NCI-H748 (cell line): Measurements from ENCODE around the gene TNRC18.
A peak's percentile ranks its signal among the peaks of the same experiment; 100 is the strongest.

Source experiments
- DNase-seq: peaks from one replicate; lab custom pipeline; 2025; ENCODE audit not compliant: unreplicated experiment; lab: John Stamatoyannopoulos, UW

Gene TNRC18

DNA sequence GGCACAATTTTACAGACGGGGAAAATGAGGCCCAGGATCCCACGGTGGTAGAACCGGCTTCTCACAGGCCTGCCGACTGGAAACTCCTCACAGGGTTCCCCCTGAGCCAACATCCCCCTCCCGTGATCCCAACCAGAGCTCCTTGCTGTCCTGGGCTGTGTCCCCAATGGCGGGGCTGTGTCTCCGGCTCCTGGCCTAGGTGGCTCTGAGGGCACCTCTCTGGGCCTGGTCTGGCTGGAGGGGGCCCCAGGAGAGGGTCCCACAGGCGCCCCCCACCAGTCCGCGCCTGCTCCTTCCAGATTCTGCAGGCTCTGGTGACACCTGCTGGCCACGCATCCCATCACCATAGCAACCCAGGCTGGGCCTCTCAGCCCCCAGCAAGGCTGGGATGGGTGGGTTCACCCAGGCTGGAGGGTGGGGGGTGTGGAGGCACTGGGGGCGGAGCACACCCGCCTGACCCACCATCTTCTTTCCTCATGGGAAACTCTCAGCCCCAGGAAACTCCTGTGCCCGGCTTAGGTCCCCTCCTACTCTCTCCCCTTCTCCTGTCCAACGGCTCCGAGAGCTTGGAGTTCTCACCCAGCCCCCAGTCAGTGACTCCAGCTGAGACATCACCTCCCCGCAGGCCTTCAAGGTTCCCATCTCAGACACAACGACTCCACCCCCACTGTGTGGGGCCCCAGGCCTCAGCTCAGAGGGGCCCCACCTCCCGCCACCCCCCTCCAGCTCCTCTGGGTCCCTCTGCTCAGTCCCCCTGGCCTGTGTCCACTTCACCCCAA is 27.1 kb upstream of the TNRC18 start:
- DNase-seq: peak; percentile 22

DNA sequence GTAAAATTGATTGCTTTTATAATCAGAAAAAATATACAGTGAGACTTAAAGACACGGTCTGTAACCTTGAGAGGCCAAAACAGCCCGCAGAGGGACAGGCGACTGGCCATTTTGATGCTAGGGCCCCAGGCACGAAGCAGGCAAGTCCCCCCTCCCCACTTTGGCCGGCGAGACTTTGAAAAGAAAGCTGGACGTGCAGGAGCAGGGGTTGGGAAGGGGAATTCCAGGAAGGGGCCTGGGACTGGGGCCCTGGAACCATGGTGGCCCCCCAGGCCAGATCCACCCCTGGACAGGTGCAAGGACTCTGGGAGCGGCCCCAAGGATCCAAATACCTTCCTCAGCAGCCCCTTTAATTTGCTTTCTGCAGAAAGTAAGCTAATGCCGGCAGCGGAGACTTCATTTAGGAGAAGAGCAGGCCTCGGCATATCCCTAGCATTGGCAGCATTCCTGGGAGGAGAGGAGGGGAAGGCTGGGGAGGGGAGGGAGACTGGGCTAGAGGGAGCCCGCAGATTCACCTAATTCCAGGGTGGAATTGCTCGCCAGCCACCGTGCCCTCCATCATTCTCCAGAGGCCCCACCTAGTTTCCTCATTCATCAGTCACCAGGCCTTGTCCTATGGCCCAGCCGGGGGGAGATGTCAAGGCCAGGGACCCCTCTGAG is 24.9 kb upstream of the TNRC18 start:
- no peak for DNase-seq

DNA sequence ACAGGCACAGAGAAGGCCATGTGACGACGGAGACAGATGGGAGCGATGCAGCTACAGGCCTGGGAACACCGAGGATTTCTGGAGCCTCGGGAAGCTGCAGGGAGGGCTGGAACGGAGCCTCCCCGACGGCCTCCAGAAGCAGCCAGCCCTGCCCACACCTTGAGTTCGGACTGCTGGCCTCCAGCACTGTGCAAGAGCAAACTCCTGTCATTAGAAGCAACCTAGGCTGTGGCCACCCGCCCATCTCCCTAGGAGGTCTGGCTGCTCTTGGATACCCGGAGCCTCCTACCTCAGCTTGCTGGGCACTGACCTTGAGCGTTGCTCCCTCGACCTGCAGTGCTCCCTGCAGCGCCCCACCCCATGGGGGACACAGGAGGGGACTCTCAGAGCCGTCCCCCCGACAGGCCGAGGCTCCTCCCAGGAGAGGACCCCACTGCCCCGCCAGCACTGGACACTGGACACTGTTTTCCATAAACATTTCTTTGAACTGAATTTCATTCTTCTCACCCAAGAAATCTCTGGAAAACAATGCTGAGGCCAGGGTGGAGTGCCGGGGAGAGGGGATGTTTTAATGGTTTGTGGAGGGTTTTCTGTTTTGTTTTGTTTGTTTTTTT is 22.5 kb upstream of the TNRC18 start:
- DNase-seq: no peak

DNA sequence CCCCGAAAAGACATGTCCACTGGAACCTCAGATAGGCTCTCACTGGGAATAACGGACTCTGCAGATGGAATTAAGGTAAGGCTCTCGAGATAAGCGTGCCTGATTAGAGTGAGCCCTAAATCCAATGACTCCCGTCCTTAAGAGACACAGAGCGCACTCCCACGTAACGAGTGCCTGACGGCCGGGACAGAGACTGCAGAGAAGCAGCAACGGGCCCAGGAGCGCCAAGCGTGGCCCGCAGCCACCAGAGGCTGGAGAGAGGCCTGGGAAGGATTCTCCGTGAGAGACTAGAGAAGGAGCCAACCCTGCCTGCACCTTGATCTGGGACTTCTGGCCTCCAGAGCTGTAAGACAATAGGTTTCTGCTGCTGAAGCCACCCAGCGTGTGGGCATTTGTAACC is 20.0 kb upstream of the TNRC18 start:
- DNase-seq: no peak

DNA sequence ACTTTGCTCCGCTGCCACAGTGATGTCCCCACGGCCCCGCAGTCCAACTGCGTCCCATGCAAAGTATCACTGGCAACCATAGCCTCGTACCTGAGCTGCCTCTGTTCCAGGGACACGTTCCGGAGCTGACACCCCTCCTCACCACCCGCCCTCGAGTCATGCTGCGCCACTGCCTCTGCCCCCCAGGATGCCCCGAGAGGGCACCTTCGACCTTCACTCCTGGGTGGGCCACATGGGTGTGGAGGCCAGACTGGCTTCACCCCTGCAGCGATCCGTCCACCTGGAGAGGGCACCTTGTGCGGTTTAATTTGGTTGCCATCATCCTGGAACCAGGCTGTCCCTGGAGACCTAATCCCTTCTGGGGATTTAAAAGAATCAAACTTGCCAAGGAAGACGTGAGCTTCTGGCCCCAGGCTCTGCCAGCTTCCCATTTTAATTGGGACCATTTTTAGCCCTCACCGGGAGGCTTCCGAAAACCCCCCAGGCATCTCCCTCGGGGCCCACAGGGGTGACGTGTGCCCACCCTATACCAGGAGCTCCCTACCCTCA is 19.2 kb upstream of the TNRC18 start:
- DNase-seq: no peak

DNA sequence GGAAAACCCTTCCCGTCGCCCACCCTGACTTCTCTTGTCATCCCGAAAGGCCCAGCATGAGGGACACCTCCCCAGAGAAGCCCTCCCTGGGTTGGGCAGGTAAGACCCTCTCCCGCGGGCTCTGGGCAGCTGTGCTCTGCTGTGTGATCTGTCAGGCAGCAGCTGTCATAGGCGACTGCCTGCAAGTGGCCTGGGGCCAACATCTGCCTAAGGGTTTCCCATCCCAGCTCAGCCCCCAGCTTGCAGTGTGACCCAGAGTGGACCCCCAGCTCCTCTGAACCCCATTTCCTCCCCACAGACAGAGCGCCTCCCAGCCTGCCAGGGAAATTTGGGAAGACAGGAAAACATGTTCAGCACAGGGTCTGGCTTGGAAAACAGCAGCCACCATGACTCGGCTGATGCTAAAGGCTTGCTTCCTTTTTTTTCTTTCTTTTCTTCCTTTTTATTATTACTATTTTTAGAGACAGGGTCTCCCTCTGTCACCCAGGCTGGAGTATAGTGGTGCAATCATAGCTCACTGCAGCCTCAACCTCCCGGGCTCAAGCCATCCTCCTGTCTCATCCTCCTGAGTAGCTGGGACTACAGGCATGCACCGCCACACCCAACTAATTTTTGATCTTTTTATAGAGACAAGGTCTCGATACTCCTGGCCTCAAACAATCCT is 18.3 kb upstream of the TNRC18 start:
- no peak for DNase-seq

DNA sequence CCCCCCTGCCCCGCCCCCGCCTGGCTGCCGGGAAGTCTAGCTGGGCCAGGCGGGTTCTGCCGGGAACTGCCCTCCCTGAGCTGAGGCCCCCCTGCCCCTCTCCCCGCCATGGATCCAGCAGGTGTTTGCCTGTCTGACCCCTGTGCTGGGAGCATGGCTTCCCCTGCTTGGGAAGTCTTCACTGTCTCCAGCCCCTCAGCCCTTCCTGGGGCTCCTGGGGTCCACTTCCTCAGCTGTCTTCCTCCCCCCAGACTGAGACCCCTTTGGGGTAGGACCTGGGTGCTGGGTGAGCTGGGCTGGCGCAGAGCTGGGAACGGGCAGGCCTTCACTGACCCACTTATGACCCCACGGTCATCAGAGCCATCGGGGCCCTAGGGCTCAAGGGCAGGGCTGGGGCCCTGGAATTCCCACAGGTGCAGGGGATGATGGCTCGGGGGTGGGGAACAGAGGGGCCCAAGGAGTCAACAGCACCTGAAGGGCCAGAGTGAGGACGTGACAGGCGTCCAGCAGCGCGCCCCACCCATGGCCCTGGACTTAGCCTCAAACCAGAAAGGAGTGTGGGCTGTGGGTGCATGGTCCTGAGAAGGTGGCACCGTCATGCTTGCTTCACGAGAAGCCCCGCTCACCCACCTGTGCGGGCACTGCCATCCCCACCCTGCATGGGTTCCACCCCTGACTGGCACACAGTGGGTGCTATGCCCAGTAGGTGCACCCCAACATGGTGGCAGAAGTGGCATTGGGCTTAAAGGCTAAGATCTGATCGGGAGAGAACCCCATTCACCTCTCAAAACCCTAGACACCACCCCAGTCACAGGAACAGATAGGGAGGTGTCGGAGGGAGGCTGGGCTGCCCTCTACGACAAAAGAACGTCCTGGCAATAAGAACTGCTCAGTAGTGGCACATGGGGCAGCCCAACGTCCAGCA is 16.2 kb upstream of the TNRC18 start:
- no peak for DNase-seq

DNA sequence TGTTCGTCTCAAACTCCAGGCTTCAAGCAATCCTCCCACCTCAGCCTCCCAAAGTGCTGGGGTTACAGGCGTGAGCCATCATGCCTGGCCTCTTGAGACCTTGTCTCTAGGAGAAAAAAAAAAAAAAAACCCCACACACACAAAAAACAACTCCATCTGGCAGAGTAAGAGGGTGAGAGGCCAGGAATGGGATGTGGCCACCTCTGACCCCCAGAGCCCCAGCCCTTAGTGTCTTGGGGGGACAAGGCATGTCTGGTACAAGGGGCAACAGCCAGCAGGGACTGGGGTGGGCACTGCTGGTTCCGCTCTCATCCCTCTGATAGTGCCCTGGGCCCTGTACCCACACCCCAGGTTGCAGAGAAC is 15.6 kb upstream of the TNRC18 start:
- no peak for DNase-seq

DNA sequence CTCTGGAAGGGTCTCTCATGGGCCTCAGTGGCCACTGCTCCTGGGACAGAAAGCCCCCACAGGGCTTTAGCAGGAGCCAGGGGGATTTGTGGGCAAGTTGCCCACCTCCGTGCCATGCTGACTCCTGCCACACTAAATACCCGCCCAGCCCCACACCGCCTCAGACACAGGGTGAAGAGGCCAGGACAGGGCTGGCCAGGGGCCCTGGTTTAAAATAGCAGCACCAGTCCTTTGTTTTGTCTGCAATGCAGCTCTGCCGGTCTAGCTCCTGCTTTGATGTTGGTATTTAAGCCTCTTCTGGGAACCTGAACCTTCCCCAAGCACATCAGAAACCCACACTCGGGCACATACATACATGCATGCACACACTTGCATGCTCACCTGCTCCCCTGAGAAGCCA is 14.4 kb upstream of the TNRC18 start:
- DNase-seq: no peak

DNA sequence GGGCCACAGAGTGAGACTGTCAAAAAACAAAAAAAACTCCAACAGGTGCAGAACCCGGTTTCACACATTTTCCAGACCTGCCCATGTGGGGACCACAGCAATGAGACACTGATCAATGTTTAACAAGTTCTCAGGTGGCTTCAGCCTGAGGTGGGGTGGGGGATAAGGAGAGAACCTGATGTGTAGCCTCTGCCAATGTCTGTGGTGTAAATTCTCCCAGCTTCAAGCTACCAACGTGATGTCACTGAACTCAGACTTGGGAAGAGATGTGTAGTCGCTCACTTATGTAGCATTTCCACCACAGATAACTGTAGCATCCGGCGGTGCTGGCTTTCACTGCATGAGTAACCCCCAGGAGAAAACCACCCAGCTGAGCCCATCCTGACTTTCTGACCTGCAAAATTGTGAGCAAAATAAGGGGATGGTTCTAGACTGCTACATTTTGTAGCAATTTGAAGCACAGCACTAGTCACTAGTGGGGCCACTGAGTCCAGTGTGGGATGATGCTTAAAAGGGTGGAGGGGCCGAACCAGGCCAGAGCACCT is 13.8 kb upstream of the TNRC18 start:
- DNase-seq: no peak

DNA sequence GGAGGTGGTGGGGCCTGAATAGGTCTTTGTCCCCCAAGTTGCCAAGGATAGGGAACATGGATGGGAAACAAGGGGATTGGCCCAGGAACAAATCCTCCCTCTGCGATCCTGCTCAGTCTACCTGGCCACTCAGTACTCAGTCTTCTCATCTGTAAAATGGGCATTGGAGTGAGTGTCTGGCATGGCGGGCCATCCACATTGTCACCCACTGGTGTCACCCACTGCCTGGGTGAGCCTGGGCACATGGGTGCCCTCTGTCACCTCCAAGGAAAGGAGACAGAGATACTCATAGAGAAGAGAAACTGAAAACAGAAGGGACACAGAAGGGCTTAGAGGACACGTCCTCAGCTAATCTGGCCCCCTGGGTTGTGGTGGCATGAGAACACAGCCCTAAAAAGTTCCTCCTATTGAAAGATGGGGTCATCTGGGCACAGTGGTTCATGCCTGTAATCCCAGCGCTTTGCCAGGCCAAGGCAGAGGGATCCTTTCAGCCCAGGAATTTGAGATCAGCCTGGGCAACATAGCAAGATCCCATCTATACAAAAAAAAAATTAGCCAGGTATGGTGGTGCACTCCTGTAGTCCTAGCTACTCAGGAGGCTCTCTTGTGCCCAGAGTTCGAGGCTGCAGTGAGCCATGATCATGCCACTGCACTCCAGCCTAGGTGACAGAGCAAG is 12.5 kb upstream of the TNRC18 start:
- DNase-seq: no peak

DNA sequence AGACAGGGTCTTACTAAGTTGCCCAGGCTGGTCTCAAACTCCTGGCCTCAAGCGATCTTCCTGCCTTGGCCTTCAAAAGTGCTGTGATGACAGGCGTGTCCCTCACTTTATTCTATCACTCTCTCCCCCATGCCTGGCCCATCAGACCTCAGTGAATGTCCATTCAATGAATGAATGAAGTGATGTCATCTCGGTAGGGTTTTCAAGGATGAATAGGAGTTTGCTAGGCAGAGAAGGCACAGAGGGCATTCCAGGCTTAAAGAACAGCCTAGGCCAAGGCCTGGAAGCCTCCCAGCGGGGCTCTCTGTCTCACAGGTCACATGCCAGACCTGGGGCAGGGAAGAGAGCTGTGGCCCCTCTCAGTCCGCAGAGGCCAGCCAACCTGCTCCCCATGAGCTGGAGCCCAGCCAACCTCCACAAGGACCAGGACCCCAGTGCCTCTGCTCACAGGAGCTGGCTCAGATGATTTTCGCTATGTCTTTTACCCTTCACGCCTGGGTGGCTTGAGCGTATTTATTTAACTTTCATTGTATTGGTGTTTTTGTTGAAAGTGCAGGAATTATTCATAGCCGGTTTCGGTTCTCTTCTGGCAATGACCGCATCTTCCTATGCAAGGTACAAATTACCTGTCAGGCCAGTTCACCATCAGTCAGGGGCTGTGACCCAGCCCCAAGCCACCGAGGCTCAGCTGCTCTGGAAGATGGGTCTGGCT is 11.8 kb upstream of the TNRC18 start:
- no peak for DNase-seq

DNA sequence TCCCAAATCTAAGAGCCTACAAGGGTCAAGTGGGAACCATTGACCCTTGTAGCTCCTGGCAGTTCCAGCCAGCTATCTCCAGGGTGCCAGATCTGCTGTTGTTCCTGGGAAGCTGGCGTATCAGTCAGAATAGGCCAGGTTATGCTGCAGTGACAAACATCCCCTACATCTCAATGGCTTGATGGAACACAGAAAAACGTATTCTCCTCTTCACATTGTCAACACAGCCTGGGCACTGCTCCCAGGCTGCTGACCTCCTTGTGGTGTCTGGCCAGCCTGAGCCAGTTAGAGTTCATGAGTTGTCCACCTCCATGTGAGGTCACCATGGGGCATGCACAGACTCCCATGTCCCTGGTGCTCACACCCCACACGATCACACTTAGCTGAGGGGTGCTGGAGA is 9.5 kb upstream of the TNRC18 start:
- no peak for DNase-seq

DNA sequence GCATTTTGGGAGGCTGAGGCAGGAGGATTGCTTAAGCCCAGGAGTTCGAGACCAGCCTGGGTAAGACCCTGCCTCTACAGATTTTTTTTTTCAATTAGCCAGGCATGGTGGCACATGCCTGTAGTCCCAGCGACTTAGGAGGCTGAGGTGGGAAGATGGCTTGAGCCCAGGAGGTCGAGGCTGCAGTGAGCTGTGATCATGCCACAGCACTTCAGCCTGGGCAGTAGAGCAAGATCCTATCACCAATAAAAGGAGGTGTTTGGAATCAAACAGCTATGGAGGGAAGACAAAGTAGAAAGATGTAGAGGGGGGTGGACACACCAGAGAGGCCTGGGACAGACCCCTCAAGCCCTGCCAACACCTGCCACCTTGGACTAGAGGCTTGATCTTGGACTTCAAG is 9.1 kb upstream of the TNRC18 start:
- DNase-seq: no peak

DNA sequence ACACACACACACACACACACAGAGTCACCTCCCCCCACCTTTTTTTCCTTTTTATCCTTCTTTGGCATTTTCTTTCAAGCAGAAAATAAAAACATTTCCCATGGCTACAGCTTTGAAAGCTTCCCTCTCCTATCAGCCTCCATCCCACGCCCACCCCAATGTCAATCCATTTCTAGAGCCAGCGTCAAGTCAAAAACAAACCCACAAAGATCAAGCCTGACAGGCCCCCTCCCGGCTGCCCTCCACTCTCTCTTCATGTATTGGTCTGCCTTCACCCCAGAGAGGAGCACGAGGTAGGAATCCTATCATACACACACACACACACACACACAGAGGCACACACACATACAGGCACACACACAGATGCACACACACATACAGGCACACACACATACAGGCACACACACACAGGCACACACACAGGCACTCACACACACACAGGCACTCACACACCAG is 8.0 kb upstream of the TNRC18 start:
- no peak for DNase-seq

DNA sequence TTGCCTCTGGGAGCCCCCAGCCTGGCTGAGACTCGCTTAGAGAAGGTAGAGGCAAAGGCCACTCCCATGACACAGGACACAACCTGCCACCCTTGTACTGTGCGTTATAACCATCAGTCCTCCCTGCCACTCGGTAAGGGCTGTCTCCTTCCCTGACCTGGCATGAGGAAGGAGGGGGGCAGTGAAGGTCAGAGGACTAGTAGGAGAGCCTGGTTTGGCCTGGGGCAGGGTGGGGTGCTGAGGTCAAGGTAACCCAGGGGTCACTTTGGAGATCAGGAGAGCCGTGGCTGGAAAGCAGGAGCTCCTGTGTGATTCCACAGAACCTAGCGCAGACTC is 6.9 kb upstream of the TNRC18 start:
- DNase-seq: no peak

DNA sequence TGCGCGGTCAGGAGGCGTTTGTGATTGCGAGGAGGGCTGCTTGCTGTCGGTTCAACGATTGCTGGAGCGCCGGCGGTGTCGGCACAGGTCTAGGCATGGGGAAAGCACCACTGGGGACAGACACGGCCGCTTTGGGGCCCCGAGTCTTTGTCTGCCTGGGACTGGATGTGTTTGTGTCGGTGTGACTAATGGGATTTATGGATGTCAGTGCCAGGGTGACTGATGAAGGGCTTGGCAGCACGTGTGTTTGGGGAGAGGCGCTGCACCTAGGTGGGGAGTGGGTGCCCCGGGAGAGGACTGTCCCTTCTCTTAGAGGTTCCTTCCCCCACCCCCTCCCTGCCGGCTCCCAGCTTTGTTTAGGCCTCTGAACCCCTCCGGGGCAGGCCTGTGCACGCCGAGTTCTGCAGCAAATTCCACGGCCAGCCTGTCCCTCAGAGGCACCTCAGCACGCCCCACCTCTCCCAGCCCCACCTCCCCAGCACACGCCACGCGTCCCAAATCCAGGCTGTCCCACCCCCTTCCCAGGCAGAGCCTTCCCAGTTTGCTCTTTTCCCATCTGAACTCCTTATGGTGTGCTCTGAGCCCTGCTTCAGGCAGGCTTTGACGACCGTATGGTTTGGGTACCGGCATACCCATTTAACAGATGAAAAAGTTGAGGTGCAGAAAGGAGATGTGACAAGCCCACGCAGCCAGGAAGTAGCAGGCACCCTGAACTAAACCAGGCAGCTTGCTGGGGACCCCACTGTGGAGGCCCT is 6.4 kb upstream of the TNRC18 start:
- no peak for DNase-seq

DNA sequence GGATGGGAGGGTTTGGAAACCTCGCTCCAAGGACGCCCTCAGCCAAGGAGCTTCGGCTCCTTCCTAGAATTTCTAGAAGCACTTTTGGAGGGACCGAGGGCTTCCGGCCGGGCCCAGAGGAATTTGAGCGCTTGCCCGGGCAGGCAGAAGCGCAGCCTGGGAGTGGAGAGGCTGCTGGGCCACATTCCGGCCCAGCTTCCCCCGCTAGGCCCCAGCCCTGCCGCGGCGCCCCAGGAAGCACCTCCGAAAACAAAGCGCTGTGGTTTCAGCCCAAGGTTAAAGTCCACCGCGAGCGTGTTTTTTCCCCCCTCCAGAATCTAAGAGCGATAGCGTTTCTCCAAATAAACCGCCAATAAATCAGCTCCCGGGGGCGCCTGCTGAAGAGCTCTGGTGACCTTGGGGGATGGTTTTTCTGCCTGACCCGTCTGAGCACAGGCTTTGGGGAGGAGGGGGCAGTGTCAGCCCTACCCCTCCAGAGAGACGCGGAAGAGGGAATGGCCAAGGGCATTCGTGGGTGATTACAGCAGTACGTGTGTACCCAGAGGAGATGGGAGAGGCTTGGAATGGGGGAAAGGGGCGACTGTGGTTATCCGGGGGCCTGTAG is 5.7 kb upstream of the TNRC18 start:
- no peak for DNase-seq
